HL-60/S4 treated with phorbol 12-myristate 13-acetate at 8.2 ng/mL for 4 days and 3 days (cell line): ENCODE results near the gene GAS7.

Experiments used
- in situ Hi-C: fragments of 300-500 bp; cut with MboI; formaldehyde crosslinking; loops from 2 replicates; pipeline ENCODE4 v1.15.0; 2022; ENCODE audit warnings: low sequenced_read_pairs

Gene GAS7

DNA sequence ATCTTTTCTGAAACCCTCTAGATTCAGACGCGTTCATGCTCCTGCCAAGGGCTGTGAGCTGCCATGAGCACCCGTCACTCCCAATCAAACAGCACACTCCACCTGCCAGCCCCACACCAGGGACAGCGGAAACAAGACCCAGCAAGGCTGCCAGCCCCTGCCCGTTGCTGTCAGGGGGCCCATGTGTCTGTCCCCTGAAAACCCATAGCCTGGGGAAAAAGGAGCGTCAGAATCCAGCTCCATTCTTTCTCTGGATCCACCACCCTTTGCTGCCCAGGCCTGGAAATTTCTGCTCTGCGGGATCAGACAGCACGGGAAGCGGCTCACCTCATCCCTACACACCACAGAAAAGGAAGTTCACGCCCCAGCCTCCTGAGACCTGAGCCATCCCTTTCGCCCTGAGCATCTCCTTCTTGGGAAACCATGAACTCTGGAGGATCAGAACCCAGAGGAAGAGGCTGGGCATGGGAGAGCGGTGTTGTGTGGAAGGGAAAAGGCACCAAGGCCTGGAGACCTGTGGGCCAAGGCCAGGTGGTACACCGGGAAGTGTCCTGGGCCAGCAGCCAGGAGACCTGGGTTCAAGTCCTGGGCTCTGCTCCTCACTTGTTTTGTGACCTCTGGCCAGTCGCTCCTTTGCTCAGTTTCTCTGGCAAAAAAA is 241.8 kb downstream of the GAS7 start:
- in situ Hi-C loops = no loop called here

DNA sequence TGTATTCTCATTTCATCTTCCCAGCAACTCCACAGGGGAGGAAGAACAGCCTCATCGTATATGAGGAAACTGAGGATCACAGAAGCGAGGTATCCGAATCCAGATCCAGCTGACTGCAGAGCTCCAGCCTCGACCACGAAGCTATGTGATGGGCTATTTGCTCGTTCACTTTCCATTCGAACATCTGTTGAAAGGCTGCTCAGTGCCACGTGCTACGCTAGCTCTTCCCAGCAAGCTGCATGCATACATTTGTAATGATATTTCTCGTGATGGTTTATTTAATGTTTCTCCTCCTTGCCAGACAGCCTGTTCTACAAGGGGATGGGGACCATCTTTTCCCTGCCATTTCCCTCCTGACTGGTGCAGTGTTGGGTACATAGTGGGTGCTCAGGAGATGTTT is 244.9 kb downstream of the GAS7 start:
- in situ Hi-C loops = no loop called here

DNA sequence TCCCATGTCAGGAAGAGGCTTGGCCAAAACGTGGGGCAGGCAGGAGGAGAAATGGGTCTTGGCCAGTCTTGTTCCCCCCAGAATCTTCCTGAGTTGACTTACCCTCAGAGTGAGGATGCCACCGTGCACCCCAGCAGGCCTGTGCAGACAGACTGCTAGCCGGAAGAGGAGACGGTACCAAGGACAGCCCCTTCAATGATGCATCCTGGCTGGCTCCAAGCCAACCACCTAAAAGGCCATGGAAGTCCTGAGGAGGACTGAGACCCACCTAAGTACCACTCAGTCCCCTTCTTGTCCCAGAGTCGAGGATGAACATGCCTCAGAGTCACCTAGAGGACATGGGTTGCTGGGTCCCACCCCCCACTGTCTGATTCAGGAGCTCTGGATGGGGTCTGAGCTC is 246.6 kb downstream of the GAS7 start:
- in situ Hi-C loops = no loop called here

DNA sequence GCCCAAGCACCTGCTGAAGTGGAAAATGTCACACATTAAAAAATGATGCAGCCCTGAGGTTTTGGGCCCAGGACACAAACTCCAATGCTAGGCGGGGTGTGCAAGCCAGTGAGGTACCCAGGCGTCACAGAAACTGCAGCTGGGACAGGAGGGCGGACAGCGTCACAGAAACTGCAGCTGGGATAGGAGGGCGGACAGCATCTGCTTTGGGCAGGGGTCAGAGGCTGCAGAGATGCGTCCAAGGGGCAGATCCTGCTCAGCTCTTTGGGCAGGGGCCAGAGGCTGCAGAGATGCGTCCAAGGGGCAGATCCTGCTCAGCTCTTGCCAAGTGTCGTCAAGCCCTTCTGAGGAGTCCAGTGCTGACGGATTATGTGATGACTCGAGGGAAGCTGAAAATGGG is 249.5 kb downstream of the GAS7 start:
- in situ Hi-C loops = no loop called here

DNA sequence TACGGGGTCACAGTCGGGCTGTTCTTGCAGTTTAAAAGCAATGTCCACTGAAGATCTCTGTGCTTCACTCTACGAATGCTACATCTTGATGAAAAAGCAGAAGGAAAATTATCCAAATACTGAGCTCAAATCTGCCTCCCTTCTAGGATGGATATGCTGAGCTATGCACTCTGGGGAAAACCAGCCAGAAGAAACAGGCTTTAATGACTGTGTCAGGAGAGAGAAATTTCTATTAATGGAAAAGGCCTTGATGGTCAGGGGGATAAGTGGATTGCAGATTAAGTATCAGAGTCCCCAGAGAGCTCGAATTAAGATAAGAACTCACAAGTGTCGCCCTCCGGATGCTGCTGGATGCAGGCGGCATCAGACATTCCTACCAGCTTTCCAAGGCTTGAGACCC is 253.7 kb downstream of the GAS7 start:
- in situ Hi-C loops = no loop called here

DNA sequence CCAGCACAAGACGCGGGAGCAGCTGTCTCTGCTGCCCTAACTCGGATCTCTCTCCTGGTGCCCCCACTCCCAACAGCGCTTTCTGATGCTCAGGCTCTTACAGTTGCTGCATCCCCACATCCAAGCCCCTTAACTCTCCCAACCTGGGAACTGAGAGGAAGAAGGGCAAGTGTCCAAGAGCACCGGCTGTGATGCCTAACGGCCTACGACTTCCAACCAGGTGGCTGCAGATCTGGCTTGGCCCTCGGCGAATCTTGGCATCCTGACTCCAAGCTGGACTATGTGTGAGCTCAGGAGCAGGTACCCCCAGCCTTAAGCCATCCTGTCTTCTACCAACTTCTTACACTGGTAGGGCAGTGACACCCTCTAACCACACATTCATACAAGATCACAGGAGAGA is 255.1 kb downstream of the GAS7 start:
- in situ Hi-C loops = no loop called here

DNA sequence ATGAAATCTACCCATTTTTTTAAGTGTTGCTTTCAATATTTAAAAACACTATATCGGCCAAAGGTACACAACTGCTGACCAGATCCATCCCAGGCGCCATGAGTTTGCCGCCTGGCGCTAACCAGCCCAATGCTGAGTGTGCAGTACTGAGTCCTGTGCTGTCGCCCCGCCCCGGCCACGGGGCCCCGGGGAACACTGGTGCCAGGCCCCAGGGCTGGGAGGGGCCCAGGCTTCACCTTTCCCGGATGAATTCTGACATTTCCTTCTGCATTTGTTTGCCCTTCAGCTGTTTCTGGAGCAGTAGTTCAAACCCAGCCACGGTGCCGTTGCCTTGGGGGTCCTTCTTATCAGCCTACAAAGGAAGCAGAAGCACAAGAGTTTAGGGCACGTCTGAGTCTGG is 255.5 kb downstream of the GAS7 start:
- in situ Hi-C loops = no loop called here

DNA sequence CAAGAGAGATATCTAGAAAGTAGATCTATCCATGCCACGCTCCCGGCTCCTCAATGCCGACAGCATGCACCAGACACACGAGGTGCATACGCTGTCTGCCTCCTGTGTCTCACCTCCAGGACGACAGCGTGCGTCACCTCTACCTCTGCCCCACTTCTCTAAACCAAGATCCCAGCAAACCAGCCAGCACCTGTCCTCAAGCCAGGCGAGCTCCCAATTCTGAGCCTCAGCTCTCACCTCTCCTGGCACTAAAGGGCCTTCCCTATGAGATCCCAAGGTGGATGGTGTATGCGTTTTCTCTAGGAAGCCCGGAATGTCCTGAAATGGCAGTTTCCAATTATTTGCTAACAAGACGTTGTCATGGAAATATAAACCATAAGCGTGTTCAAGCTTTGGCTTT is 257.1 kb downstream of the GAS7 start:
- in situ Hi-C loops = no loop called here

DNA sequence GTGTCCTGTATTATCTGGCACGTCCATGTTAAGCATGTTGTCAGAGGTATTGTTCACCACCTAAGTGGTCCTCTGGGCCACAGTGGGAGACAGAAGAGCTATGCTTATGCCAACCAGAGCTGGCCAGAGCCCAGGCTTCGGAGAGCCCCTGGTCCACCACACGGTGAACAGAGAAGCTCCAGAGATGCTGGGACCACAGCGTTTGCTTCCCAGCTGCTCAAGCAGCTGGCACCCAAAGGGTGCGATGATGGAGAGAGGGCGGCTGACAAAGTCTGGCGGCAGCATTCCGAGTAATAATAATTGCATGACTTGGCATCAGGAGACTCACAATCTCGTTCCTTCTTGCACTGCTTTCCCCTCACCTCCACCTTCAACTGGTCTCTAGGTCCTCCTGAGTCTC is 257.6 kb downstream of the GAS7 start:
- in situ Hi-C loops = no loop called here

DNA sequence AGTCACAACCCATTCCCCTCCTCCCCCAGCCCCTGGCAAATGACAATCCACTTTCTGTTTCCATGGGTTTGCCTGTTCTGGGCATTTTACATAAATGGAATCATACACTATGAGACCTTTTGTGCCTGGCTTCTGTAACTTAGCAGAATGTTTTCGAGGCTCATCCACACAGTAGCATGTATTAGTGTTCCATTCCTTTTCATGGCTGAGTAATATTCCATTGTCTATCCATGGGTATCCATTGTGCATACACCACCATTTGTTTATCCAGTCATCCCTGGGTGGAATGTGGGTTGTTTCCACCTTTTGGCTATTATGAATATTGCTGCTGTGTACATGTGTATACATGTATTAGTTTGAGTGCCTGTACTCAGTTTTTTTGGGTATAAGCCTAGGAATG is 259.6 kb downstream of the GAS7 start:
- in situ Hi-C loops = no loop called here

DNA sequence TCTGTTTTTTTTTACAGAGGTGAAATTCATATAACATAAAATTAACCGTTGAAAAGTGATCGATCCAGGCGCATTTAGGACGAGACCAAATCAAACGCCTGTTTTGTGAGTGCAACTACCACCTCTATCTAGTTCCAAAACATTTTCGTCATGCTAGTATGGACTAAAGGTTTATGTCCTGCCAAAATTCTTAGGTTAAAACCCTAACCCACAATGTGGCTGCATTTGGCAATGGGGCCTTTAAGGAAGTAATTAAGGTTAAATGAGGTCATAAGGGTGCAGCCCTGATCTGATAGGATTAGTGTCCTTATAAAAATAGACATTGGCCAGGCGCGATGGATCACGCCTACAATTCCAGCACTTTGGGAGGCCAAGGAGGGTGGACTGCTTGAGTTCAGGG is 260.5 kb downstream of the GAS7 start:
- in situ Hi-C loops = no loop called here

DNA sequence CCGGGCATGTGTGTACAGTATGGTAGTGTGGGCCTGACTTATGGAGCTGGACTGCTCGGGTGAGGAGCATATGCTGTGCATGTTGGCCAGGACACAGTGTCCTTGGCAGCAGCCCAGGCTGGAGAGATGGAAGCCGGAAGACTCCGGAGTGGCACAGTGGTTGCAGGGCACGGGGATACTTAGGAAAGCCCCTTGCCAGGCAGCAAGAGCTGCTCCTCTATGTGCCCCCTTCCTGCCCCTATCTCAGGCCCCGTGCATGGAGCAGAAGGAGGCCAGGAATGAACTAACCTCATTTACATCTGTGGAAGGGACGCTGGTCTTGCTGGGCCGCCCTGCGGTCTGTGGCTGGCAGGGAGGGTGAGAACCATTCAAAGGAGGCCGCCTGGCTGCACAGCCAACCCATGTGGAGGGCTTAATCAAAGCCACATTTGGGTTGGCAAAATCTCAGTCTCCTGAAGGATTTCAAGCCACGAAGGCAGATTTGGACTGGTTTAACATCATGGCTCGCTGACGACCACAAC is 261.1 kb downstream of the GAS7 start:
- in situ Hi-C loops = no loop called here

DNA sequence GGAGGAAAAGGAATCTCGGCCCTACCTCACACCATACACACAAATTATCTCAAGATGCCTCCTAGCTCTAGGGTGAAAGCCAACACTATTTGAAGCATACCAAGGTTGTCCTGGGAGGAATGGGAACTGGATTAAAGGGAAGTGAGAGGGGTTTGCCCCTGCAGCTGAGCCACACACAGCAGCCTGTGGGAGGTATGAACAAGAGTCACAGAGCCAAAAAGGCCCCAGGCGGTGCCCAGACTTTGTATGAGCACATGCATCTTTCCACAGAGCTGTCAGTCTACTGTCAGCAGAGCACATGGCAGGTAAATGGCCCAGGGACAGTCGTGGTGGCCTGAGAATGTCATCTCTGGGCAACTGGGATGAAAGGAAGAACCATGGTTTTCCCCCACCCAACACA is 262.3 kb downstream of the GAS7 start:
- in situ Hi-C loops = no loop called here

DNA sequence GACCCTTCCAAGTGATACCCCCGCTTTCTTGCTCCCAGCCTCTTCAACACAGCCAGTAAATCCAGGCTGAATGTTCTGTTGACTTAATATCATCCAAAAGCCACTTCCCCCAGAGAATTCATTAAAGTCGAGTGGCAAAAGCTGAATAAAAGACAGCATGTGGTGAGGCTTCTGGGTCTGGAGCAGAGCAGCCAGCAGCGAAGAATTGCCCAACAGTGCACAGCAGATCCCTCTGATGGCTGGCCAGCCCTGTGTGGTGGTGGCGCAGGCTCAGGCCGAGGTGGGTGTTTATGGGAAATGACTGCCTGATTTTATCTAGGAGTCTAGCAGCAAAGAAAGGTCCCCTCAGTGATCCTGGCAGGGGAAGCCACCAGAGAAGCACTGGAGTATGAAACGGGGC is 263.0 kb downstream of the GAS7 start:
- in situ Hi-C loops = no loop called here

DNA sequence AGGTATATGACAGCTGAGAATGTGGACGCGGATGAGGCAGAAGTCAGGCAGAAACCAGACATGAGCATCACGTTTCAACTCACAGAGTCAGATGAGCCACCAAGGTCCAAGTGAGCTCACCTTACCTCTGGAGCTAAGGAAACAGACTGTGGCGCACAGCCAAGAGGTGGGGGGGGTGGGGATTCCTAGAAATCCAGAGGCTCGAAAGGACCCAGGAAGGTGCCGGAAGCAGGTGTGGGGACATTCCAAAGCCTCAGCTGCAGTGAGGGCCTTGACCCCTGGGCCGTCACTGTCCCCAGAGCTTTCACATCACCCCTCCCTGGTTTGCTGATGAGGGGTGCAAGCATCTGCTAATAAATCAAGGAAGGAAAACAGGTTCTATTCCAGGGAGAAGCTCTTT is 264.1 kb downstream of the GAS7 start:
- in situ Hi-C loops = no loop called here

DNA sequence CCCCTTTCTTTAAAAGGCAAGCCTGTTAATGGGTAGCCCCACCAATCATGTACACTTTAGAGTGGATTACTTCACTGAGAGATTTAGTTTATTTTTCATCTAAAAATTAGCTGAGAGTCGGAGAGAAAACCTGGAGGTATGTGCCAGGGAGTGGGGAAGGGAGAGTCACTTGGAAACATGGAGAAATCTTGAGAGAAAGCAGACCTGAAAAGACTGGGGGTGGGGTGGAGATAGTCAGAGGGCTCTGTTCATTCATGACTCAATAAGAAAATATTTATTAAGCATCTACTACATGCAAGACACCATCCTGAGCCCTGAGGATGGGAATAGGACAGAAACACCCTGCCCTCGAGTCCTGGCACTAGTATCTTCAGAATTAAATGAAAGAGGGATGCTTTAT is 265.9 kb downstream of the GAS7 start:
- in situ Hi-C loops = no loop called here

DNA sequence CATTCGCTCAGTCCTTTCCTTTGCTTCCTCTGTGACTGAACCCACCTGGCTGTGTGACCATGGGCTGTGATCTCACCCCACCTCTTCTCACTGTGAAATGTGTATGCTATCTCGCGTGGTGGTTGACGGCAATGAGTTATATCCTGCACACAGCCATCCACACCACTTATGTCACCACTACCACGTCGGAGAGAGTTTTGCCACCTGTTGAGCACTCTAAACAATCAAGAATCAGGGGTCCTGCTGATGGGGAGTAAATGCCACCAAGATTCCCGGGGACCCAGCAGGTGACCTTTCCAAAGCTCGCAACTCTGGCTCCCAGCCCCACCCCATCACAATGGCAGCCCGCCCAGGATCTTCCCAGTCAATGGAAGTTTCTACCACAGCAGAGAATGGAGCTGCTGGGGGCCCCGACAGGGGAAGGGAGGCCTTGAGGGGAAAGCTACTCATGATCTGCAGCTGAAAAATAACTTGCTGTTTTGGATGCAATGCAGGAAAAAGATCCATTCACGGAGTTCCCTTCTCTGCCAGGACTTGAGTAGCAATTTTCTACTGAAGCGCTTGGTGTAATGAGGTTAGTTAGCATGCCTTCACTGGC is 267.2 kb downstream of the GAS7 start:
- in situ Hi-C loops = no loop called here

DNA sequence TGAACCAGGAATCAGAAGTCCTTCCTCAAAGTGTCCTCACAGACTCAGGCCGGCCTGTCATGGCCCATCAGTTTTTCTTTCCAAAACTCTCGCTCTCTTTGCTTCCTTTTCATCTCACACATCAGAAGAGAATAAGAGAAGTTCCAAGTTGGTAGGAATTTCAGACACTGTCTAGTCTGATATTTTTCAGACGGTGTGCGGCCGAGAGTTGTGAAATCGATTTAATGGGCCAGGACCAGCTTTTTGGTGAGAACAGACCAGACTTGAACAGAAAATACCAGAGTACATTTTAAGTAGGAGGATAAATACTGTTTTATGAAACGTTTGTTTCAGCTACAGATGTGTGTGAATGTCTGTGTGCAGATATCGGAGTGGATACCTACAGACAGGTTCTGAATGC is 268.5 kb downstream of the GAS7 start:
- in situ Hi-C loops = no loop called here

DNA sequence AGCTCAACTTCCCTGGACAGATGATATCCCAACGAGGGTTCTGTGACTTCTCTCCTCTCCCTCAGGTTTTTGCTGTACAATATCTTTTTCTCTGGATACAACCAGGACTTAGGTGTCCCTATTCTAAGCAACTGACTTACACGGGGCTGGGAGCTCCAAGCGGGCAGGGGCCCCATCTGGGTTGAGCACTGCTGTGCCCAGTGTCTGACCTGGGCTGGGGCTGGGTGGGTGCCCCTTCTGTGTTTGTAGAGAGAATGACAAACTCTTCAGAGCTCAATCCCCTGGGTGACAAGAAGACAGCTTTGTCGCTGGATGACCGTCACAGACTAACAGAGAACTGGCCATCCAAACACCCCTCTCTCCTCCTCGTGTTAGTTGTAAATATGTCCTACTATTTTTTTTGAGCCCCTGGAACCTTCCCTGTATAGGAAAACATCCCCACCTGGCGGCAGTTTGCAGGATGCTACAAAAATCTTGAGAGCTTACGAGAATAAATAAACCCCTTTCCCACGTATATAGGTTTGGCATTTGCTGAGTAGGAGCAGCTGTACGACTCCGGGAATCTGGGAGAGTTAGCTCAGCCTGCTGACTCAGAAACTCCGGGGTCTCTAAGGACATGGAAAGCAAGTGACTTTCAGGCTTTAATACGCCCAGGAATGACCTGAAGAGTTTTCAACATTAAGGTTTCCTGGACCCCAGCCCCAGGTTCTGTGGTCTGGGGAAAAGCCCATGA is 269.6 kb downstream of the GAS7 start:
- in situ Hi-C loops = no loop called here

DNA sequence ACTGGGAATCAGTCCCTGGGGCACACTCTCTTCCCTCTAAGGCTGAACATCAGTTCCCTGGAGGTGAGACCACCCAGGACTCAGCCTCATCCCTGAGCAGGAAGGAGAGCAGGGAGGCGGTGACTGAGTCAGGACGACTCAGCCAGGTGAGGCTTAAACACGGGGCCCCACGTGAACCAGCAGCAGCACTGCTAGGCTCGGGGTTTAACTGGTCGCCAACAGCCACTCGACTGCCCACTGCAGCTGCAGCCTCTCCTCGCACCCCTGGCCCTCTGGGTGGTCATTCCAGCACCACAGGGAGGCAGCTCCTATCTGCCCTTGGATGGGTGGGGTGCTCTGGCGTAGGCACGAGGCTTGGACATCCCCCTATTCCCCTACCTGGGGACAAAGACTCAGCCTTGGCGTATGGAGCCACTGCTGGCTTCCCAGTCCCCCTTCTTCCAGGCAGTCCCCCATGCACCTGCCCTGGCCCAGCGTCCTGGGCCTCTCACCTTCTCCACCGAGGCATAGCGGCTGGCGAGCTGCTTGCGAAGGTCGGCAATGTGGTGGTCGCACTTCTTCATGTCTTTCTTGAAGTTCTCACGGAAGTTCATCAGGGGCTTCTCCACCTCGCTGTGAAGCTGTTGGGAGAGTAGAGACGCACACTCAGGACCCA is 272.1 kb downstream of the GAS7 start:
- in situ Hi-C loops = no loop called here

DNA sequence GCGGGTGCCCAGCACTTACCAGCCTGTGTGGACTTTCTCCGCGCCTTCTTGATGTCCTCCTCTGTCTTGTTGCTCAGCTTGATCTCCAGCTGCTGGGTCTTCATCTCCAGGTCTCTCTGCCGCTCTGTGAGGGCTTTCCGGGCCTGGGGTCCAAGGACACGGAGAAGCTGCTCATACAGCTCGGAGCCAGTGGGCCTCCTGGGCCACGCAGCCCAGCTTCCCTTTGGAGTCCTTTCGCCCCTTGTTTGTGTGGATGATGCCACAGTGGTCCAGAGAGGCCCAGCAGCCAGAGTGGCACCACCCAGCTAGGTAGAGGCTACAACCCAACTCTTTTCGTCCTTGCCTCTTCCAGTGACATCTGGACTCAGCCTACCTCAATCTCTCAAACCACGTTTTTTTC is 272.9 kb downstream of the GAS7 start:
- in situ Hi-C loops = no loop called here

DNA sequence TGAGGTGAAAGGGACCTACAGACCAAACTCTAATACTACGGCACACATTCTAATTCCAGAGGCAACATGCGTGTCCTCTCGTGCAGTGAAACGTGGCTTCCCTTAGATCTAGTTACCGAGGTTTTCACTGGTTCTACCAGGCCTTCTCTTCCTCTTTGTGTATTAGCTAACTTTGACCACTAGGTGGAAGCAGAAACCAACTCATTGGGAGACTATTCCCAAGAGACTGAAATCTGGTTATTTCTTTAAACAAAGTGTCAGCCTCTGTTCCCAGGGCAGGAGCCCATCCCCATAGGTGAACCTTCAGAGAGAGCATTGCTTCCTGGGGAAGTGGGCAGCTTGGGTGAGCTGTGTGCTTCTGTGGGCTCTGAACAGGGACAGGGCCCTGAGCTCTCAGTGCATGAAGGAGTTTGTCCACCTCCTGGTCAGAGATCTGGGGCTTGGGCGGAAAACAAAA is 273.6 kb downstream of the GAS7 start:
- in situ Hi-C loops = loop anchor here (25.0 kb wide), 1 partner anchor 713 kb away; no protein-coding TSS in a partner anchor
